ENCODE data around the gene UBTF.

DNA sequence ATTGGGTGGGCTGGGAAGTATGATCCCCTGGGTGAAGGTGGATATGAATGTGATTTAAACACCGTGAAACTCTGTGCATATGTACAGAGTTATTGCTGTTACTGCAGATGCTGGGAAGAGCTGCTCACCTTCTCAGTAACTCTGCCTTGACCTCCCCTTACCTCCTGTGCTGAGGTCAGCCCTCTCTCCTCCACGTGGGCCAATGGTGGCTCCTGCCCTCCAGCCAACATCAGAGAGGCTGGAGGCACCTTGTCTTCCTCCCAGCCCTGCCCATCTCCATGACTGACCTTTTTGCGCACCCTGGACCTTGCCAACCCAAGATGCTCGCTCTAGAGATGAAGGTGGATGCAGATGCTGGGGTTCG is 49.4 kb downstream of the UBTF start:
- TF ChIP-seq EP300 (IDR thresholded peaks at IDR 0.05), result no peak
- TF ChIP-seq, protein P1, sequence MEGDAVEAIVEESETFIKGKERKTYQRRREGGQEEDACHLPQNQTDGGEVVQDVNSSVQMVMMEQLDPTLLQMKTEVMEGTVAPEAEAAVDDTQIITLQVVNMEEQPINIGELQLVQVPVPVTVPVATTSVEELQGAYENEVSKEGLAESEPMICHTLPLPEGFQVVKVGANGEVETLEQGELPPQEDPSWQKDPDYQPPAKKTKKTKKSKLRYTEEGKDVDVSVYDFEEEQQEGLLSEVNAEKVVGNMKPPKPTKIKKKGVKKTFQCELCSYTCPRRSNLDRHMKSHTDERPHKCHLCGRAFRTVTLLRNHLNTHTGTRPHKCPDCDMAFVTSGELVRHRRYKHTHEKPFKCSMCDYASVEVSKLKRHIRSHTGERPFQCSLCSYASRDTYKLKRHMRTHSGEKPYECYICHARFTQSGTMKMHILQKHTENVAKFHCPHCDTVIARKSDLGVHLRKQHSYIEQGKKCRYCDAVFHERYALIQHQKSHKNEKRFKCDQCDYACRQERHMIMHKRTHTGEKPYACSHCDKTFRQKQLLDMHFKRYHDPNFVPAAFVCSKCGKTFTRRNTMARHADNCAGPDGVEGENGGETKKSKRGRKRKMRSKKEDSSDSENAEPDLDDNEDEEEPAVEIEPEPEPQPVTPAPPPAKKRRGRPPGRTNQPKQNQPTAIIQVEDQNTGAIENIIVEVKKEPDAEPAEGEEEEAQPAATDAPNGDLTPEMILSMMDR (IDR thresholded peaks at IDR 0.05), result no peak
